Urinary bladder (tissue), 4 donors: ENCODE results near the gene TRAPPC5. TPM values are rescaled to one million over a fixed set of nuclear protein-coding genes. Genes with fewer than 3 reads are reported as not detected.

Source experiments
- DNase-seq: peaks from one replicate; pipeline ENCODE4 v3.0.0-alpha.2; 2015; ENCODE audit errors: extremely low spot score
- H3K27ac ChIP-seq: one replicate; pipeline ENCODE4 v1.5.1; 2013; ENCODE audit warnings: low read depth, mild to moderate bottlenecking, moderate library complexity
- H3K36me3 ChIP-seq: one replicate; pipeline ENCODE4 v1.6.1; 2013; ENCODE audit warnings: mild to moderate bottlenecking, moderate library complexity; ENCODE audit not compliant: insufficient read depth
- H3K4me1 ChIP-seq: one replicate; pipeline ENCODE4 v1.6.1; 2013; ENCODE audit warnings: mild to moderate bottlenecking, moderate library complexity; ENCODE audit not compliant: insufficient read depth
- H3K4me3 ChIP-seq: one replicate; pipeline ENCODE4 v1.5.1; 2013; ENCODE audit warnings: low read depth, low read length
- WGBS: extraction: QIAGEN DNeasy Blood & Tissue Kit; methylation state at CpG from one replicate; pipeline ENCODE4 v1.1.7; 2013; 5-methylcytosine and 5-hydroxymethylcytosine counted together
- polyA plus RNA-seq: library from polyadenylated mRNA; stranded (reverse); fragments of 200-250 nt; gene quantifications from one replicate; pipeline ENCODE4 v1.2.3, GENCODE V29; 2013
- total RNA-seq: library from RNA; depleted of rRNA; stranded (reverse); fragments of >200 nt; gene quantifications from one replicate; pipeline ENCODE4 v1.2.3, GENCODE V29; 2014
- donor health status: healthy with polysubstance abuse.
- donor health status: healthy.

Gene TRAPPC5
- total and polyA plus RNA-seq, 2 donors = 21.6 to 112 TPM

DNA sequence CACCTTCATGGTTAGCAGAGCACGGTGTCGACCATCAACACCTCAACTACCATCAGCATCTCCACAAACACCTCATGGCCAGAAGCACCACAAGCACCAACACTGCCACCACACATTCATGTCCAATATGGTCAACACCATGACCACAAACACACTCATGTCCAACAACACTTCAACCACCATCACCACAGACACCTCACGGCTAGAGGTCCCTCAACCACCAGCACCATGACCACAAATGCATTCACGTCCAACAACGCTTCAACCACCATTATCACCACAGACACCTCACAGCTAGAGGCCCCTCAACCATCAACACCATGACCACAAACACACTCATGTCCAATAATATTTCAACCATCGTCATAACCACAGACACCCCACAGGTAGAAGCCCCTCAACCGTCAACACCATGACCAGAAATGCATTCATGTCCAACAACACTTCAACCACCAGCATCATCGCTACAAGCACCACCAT is 10.2 kb downstream of the TRAPPC5 start:
- H3K4me3 ChIP-seq = no peak overlapping the region
- DNase-seq = no peak

DNA sequence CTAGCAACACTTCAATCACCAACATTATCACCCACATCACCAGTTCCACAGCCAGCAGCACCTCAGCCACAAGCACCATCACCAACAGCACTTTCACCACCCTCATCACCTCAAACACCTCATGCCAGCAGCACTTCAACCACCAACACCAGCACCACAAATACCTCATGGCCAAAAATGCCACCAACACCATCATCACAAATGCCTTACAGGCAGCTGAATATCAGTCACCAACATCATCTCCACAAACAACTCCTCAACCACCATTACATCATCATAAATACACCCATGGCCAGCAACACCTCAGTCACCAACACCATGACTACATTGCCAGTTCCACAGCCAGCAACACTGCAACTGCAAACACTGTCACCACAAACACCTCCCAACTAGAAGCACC is 10.9 kb downstream of the TRAPPC5 start:
- no peaks in the 10 kb centered on the region for H3K36me3 ChIP-seq
- H3K27ac ChIP-seq = no peak overlapping the region
- no peak for DNase-seq
- no peak overlapping the region for H3K4me3 ChIP-seq
- no peaks in the 10 kb centered on the region for H3K4me1 ChIP-seq

More for the DNA sequence above, 10.2 kb downstream of the TRAPPC5 start:
- Histone ChIP-seq H3K4me1 (no peaks in the 10 kb centered on the region), H3K36me3 (no peaks in the 10 kb centered on the region), H3K27ac (no peak overlapping the region)
- WGBS = 84% methylated on average over 8 of the region's 8 CpGs

DNA sequence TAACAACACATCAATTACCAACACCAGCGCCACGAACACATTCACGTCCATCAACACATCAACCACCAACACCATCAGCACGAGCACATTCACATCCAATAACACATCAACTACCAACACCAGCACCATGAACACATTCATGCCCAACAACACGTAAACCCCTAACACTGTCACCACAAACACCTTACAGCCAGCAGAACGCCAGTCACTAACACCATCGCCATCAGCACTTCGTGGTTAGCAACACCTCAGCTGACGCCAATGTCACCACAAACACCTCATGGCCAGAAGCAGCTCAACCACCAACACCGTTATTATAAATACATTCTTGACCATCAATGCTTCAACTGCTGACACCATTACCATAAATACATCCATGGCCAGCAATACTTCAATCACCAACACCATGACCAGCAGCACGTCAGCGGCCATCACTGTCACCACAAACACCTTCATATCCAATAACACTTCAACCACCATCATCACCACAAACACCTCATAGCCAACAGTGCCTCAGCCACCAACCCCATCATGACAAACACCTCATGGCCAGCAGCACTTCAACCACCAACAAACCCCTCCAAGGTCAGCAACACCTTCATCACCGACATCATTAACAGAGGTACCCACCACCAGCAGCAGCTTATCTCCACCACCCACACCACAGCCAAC is 11.9 kb downstream of the TRAPPC5 start:
- Histone ChIP-seq H3K27ac (no peak overlapping the region), H3K4me1 (no peaks in the 10 kb centered on the region), H3K36me3 (no peaks in the 10 kb centered on the region), H3K4me3 (no peak overlapping the region)
- WGBS = 73% methylated on average over 13 of the region's 13 CpGs
- no peak for DNase-seq

DNA sequence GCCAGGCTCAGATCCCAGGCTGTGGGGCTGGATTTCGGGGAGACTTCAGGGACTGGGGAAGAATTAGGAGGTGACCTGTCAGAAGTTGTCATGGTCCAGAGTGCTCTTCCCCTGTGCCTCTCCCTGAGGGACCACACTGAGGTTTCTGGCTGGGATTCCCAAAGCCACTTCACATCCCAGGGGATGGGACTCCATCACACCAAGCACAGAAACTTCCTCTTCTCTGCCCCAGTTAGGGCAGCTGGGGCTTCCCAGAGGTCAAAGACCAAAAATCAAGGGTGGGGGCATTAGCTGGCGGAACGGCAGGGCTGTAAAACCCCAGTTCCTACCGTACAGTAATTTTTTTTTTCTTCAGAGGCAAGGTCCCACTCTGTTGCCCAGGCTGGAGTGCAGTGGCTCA is 13.9 kb downstream of the TRAPPC5 start:
- Histone ChIP-seq H3K4me3 (no peak overlapping the region), H3K36me3 (no peaks in the 10 kb centered on the region), H3K27ac (no peak overlapping the region), H3K4me1 (no peaks in the 10 kb centered on the region)
- 48% methylated on average over 4 of the region's 4 CpGs for WGBS
- no peak for DNase-seq

DNA sequence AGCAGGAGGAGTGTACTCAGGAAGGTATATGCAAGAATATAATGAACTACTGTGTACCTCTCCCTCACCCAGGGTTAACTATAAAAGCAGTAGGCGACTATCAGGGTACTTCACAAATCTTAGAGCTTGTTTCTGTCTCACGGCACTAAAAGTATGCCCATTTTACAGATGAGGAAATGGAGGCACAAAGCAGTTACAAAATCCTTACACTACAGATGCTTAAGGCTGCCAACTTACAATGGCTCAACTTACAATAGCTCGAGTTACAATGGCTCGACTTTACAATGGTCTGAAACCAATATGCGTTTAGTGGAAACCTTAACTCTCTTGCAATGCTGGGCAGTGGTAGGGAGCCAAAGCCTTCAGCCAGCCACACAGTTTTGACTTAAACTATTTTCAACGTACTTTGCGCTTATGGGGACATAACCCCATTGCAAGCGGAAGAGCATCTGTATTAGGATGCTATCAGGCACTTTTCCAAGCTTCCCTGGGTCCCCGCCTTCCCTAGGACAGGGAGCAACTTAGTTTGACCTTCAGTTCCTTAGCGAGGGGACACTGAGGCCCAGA is 17.2 kb downstream of the TRAPPC5 start:
- Histone ChIP-seq H3K4me1 (no peaks in the 10 kb centered on the region), H3K4me3 (no peak overlapping the region), H3K36me3 (no peaks in the 10 kb centered on the region), H3K27ac (no peak overlapping the region)
- no peak for DNase-seq
- WGBS = 82% methylated on average over 10 of the region's 10 CpGs

DNA sequence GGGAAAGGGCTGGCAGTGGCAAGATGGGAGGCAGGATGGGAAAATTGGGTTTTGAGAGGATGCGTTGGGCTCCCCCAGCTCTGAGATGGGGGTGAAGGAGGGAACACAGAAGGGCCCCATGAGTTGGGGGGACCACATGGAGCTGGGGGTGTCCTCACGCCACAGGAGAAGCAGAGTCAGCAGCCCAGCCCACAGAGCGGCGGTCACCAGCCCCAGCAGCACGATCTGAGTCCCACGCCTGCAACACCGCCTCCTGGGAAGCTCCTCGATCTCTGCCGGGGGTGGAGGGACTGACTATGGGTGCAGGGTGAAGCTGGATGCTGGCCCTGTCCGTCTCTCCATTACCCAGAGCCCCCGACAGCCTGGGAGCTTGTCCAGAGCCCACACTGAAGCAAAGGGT is 17.9 kb downstream of the TRAPPC5 start:
- no peak overlapping the region for H3K4me3 ChIP-seq
- no peak for DNase-seq
- WGBS = 29% methylated on average over 11 of the region's 11 CpGs
- no peaks in the 10 kb centered on the region for H3K4me1 ChIP-seq
- no peaks in the 10 kb centered on the region for H3K36me3 ChIP-seq
- H3K27ac ChIP-seq = no peak overlapping the region

DNA sequence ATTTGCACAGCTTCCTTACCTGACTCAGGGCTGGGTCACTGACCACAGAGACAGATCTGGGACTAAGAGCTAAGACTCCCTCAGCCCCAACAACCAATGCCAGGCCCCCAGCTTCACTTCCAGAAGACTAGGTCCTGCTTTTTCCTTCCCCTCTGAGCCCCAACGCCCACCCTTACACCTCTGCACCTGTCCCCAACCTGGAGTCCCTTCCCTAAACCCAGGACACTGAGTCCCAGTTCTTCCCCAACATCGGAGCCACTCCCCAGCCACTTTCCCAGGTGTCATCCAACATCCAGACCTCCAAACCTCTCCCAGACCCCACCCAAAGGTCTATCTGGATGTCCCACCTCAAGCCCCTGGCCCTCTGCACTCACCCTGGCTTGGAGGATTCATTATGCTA is 18.4 kb downstream of the TRAPPC5 start:
- Histone ChIP-seq H3K27ac (no peak overlapping the region), H3K4me1 (no peaks in the 10 kb centered on the region), H3K36me3 (no peaks in the 10 kb centered on the region), H3K4me3 (no peak overlapping the region)
- WGBS = 51% methylated on average over 2 of the region's 2 CpGs
- DNase-seq = no peak

DNA sequence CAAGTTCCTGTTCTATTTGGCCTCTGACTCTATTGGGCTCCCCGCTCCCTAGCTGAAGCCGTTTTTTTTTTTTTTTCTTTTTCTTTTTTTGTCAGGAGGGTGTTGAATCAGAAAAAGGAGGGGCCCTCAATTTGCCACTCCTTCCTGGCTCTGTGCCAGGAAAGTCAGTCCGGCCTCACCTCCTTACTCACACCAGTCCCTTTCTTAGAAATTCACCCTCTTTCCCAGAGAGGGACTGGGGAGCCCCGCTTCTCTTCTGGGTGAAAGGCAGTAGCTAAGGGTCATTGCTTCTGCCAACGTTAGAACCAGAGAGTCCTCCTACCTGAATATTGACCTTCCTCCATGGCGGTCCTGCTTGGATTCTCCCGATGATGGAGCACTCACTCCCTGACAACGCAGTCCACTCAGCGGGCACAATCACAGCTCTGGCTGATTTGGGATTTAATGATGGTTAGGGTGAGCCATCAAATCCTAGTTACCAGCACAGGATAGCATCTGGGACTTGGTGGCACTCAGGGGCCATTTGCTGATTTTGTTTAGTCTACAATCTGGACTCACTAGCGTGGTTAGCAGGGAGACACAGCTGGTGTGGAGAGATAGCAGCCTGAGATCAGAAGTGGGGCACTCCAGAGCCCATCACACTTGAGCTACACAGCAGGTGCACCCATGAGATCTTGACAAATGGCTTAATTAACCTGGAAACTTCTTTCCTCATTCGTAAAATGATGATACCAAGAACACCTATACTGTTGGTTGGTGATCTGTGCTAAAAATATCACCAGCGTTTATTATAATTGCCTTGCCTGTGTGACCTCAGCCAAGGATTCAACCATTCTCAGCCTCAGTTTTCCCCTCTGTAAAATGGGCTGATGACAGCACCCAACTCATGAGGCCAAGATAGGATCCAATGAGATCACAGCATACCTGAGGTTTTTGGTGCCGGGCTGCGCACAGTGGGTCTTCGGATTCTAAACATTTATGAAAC is 19.1 kb downstream of the TRAPPC5 start:
- H3K4me1 ChIP-seq = no peaks in the 10 kb centered on the region
- no peak overlapping the region for H3K4me3 ChIP-seq
- H3K27ac ChIP-seq = no peak overlapping the region
- no peaks in the 10 kb centered on the region for H3K36me3 ChIP-seq
- DNase-seq = no peak
- WGBS = 62% methylated on average over 15 of the region's 15 CpGs

DNA sequence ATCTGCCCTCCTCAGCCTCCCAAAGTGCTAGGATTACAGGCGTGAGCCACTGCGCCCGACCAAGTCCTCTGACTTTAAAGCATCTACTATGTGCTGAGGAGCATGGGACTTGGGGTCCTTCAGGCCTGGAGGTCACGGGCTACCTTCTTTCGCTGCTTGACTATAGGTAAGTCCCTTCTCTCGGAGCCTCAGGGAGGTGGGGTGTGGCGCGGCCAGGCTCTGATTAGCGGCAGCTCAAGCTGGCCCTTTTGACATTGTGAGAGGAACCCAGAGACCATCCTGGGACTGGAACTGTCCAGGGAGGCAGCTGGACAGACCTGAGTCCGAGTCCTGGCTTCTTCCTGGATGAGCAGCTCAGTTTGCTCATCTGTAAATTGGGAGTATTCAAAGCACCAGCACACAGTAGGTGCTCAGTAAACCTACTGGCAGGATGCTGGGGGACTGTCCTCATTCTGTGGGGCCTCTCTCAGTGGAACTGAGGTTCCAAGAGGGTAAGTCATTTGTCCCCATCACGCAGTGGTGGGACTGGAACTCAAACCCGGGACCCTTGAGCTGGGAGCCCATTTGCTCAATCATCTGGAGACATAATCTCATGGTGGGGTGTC is 20.5 kb downstream of the TRAPPC5 start:
- WGBS = 91% methylated on average over 12 of the region's 12 CpGs
- DNase-seq = no peak
- no peaks in the 10 kb centered on the region for H3K4me1 ChIP-seq
- no peak overlapping the region for H3K27ac ChIP-seq
- H3K4me3 ChIP-seq = no peak overlapping the region
- H3K36me3 ChIP-seq = no peaks in the 10 kb centered on the region

DNA sequence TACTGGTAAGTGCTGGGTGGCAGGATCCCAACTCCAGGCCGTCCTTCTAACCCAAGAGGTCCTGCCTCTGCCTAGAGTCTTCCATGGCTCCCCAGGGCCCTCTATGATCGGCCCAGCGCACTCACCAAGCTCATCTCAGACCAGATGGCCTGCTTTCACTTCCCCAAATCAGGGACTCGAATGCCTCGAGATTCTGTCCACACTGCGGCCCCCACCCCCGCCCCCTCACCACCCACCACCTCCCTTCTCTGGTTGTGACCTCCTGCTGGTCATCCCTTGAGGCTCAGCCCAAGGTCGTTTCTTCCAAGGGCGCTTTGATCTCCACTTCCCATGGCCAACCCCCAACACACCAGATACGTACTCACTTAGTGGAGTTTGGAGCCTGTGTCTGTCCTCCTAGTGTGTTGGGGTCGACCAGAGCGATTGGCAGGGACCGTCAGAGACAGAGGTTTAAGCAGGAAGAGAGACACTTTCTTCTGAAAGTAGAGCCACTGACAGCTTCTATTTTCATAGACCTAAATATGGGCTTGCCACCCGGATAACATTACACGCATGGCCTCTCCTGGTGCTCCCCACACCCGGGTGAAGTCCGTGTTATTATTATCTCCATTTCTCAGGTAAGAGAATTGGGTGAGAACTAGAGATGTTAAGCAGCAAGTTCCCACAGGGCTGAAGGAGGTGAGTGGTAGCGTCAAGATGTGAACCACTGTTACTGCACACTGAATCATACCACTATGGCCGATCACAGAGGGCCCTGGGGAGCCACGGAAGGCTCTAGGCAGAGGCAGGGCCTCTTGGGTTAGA is 21.2 kb downstream of the TRAPPC5 start, which contains the start of gene FCER2:
Gene FCER2 (minus strand): TSS at position 478 of the 804 bp plus-strand sequence. CDS start 2,371 bp downstream, outside the sequence.
- H3K27ac ChIP-seq = no peak within 1 kb of the TSS
- no peak within 1 kb of the TSS for H3K4me3 ChIP-seq
- H3K4me1 ChIP-seq = no peaks in the 10 kb centered on the region
- DNase-seq = no peak
- WGBS = 56% methylated on average over 20 of the region's 20 CpGs
- H3K36me3 ChIP-seq = no peaks in the 10 kb centered on the region

DNA sequence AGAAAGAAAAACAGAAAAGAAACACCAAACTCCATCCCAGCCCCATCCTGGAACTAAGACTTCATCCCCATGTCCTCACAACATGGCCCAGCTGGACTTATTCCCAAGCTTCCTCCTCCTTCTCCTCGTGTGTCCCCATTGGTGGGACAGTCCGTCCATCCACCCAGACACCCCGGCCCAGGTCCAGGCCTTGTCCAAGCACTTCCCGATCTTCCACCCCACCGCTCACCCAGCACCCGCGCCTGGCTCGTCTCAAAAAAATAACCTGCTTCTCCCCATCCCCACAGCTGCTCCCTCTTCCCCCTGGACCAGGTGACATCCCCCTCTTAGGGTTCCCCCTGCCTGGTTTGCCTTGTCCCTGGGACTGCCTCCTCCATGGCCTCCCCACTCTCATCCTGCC is 22.7 kb downstream of the TRAPPC5 start:
- H3K4me1 ChIP-seq = no peaks in the 10 kb centered on the region
- no peak for DNase-seq
- 61% methylated on average over 8 of the region's 8 CpGs for WGBS
- no peak overlapping the region for H3K4me3 ChIP-seq
- no peak overlapping the region for H3K27ac ChIP-seq
- H3K36me3 ChIP-seq = no peaks in the 10 kb centered on the region

DNA sequence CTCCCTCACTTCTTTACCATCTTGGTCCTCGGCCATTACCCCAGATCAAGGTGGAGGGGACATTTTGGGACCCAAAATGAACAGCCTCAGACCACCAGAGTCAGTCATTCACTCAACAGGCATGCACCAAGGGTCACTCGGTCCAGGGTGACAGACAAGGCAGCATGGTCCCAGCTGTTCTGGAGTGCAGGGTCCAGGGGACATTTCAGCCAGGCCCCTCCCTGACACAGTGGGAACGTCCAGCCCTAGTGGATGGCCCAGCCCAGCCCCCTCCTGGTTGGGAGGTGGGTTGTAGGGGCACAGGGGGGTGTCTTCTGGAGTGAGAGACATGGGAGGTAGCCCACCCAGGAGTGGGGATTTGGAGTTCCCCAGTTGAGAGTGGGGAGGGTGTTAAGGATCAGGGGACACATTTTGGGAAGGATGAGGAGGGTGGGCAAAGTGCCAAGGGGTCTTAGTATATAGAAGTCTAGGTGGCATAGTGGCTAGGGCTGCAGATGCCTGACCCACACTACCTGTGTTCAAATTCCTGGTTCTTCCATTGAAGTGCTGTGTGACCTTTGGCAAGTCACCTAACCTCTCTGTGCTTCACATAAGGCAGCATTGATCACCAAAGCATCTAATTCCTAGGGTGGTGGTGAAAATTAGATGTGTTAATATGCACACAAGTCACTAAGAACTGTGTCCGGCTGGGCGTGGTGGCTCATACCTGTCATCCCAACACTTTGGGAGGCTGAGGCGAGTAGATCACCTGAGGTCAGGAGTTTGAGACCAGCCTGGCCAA is 23.8 kb downstream of the TRAPPC5 start:
- 75% methylated on average over 6 of the region's 6 CpGs for WGBS
- DNase-seq = no peak
- Histone ChIP-seq H3K4me1 (no peaks in the 10 kb centered on the region), H3K27ac (no peak overlapping the region), H3K36me3 (no peaks in the 10 kb centered on the region), H3K4me3 (no peak overlapping the region)
